ENCODE measurements around the gene IVD. TPM values are rescaled to one million over a fixed set of nuclear protein-coding genes. Genes with fewer than 3 reads are reported as not detected.

The IVD gene
- total RNA-seq, 1 experiment from 2014 or later = 74.5 TPM

DNA sequence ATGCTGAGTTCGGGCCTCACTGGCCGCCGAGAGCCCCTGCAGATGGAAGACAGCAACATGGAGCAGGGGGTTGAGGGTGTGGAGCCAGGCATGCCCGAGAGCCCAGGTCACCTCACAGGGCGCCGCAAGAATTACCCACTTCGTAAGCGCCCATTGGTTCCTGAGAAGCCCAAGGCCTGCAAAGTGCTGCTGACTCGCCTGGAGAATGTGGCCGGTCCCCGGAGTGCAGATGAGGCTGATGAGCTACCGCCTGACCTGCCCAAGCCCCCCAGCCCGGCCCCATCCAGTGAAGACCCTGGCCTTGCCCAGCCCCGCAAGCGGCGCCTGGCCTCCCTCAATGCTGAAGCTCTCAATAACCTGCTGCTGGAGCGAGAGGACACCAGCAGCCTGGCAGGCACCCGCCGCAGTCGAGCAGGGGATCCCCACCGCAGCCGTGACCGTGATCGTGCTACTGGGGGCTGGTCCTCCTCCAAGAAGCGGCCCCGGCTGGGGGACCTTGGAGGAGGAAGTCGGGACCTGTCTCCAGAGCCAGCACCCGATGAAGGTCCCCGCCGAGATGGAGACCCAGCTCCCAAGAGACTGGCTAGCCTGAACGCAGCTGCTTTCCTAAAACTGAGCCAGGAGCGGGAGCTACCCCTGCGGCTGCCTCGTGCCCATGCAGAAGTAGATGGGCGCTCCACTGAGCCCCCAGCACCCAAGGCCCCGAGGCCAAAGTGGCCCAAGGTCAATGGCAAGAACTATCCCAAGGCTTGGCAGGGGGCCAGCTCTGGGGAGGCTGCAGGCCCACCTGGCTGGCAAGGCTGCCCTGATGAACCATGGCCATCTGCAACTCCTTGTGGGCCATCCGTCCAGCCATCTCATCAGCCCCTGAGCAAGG is 53.1 kb downstream of the IVD start:
- peaks cover 27% of the 10 kb centered on the region for H3K4me1 ChIP-seq
- ChIA-PET POLR2A (no interaction called here), CTCF (no interaction called here)
- TF ChIP-seq, protein P1, sequence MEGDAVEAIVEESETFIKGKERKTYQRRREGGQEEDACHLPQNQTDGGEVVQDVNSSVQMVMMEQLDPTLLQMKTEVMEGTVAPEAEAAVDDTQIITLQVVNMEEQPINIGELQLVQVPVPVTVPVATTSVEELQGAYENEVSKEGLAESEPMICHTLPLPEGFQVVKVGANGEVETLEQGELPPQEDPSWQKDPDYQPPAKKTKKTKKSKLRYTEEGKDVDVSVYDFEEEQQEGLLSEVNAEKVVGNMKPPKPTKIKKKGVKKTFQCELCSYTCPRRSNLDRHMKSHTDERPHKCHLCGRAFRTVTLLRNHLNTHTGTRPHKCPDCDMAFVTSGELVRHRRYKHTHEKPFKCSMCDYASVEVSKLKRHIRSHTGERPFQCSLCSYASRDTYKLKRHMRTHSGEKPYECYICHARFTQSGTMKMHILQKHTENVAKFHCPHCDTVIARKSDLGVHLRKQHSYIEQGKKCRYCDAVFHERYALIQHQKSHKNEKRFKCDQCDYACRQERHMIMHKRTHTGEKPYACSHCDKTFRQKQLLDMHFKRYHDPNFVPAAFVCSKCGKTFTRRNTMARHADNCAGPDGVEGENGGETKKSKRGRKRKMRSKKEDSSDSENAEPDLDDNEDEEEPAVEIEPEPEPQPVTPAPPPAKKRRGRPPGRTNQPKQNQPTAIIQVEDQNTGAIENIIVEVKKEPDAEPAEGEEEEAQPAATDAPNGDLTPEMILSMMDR (IDR thresholded peaks at IDR 0.05; ENCODE audit: insufficient read depth in 1 of 2, low read depth in 1 of 2, low read length in 1 of 2, severe bottlenecking in 1 of 2, unreplicated experiment in 1 of 2) = no peak
- peaks cover 22% of the 10 kb centered on the region for H3K36me3 Mint-ChIP-seq (ENCODE audit: insufficient read depth, unreplicated experiment)
- H3K9me3 ChIP-seq = no peaks in the 10 kb centered on the region
- BruUV-seq (replicated peaks) = TSS peak; percentile 36
- no peaks in the 10 kb centered on the region for H3K9me3 Mint-ChIP-seq (ENCODE audit: unreplicated experiment)
- no peak for DNase-seq
- no peaks in the 10 kb centered on the region for H3K27me3 Mint-ChIP-seq (ENCODE audit: insufficient read depth, unreplicated experiment)
- no peaks in the 10 kb centered on the region for H3K27me3 ChIP-seq (replicated peaks; ENCODE audit: control insufficient read depth, insufficient read depth, low read length)
- peaks cover 4% of the 10 kb centered on the region for H3K36me3 ChIP-seq (ENCODE audit: control insufficient read depth, insufficient read depth, low read length)
- intact Hi-C loops (cut with micrococcal nuclease; ENCODE audit: unreplicated experiment) = no loop called here
- H3K4me3 Mint-ChIP-seq (ENCODE audit: unreplicated experiment) = no peak overlapping the region
- H3K4me1 Mint-ChIP-seq (ENCODE audit: low read depth, unreplicated experiment) = peaks cover 23% of the 10 kb centered on the region
- H3K27ac Mint-ChIP-seq (ENCODE audit: unreplicated experiment) = no peak overlapping the region
- H3K4me3 ChIP-seq (ENCODE audit: low read depth, low read length) = no peak overlapping the region

GRCh38 chr15:40459391-40460015 is 53.9 kb downstream of the IVD start:
- H3K4me1 ChIP-seq = peaks cover 25% of the 10 kb centered on the region
- CTCF ChIA-PET = no interaction called here
- no peak overlapping the region for H3K4me3 ChIP-seq (ENCODE audit: low read depth, low read length)
- H3K4me1 Mint-ChIP-seq (ENCODE audit: low read depth, unreplicated experiment) = peaks cover 15% of the 10 kb centered on the region
- peaks cover 30% of the 10 kb centered on the region for H3K36me3 Mint-ChIP-seq (ENCODE audit: insufficient read depth, unreplicated experiment)
- no peaks in the 10 kb centered on the region for H3K9me3 ChIP-seq
- intact Hi-C loops (cut with micrococcal nuclease; ENCODE audit: unreplicated experiment) = no loop called here
- TF ChIP-seq, protein P1 (IDR thresholded peaks at IDR 0.05; ENCODE audit: insufficient read depth in 1 of 2, low read depth in 1 of 2, low read length in 1 of 2, severe bottlenecking in 1 of 2, unreplicated experiment in 1 of 2) = no peak
- no peak overlapping the region for H3K27ac Mint-ChIP-seq (ENCODE audit: unreplicated experiment)
- no peaks in the 10 kb centered on the region for H3K9me3 Mint-ChIP-seq (ENCODE audit: unreplicated experiment)
- no peak for DNase-seq
- H3K4me3 Mint-ChIP-seq (ENCODE audit: unreplicated experiment) = no peak overlapping the region
- no peaks in the 10 kb centered on the region for H3K27me3 Mint-ChIP-seq (ENCODE audit: insufficient read depth, unreplicated experiment)
- BruUV-seq (replicated peaks) = no TSS peak
- peaks cover 4% of the 10 kb centered on the region for H3K36me3 ChIP-seq (ENCODE audit: control insufficient read depth, insufficient read depth, low read length)
- POLR2A ChIA-PET = no interaction called here
- H3K27me3 ChIP-seq (replicated peaks; ENCODE audit: control insufficient read depth, insufficient read depth, low read length) = no peaks in the 10 kb centered on the region

DNA sequence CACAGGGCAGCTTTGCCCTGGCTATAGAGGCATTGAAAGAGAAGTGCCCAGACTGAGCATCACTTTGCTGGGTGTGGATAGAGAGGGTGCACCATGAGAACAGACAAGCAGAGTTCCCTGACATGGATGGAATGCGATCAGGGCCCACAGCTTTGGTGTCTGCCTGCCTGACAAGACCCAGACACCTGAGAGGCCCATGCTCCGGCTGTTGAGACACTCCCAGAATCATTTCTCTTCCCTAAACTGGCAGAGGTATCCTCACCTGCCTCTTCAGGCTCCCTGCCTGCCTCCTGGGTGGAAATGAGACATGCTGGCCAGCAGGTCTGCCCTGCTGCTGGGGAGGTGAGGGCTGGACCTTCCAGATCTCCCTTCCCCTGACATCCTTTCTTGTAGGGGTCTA is 54.8 kb downstream of the IVD start:
- peaks cover 4% of the 10 kb centered on the region for H3K36me3 ChIP-seq (ENCODE audit: control insufficient read depth, insufficient read depth, low read length)
- H3K36me3 Mint-ChIP-seq (ENCODE audit: insufficient read depth, unreplicated experiment) = peaks cover 39% of the 10 kb centered on the region
- H3K9me3 Mint-ChIP-seq (ENCODE audit: unreplicated experiment) = no peaks in the 10 kb centered on the region

More for the DNA sequence above, 54.8 kb downstream of the IVD start:
- Histone ChIP-seq H3K9me3 (no peaks in the 10 kb centered on the region), H3K4me3 (ENCODE audit: low read depth, low read length) (no peak overlapping the region), H3K27me3 (replicated peaks; ENCODE audit: control insufficient read depth, insufficient read depth, low read length) (no peaks in the 10 kb centered on the region), H3K4me1 (peaks cover 16% of the 10 kb centered on the region)
- POLR2A ChIA-PET = no interaction called here
- Mint-ChIP-seq H3K4me3 (ENCODE audit: unreplicated experiment) (no peak overlapping the region), H3K27me3 (ENCODE audit: insufficient read depth, unreplicated experiment) (no peaks in the 10 kb centered on the region), H3K4me1 (ENCODE audit: low read depth, unreplicated experiment) (peaks cover 6% of the 10 kb centered on the region), H3K27ac (ENCODE audit: unreplicated experiment) (no peak overlapping the region)
- CTCF ChIA-PET = no interaction called here
- no peak for DNase-seq
- intact Hi-C loops (cut with micrococcal nuclease; ENCODE audit: unreplicated experiment) = no loop called here
- TF ChIP-seq, protein P1 (IDR thresholded peaks at IDR 0.05; ENCODE audit: insufficient read depth in 1 of 2, low read depth in 1 of 2, low read length in 1 of 2, severe bottlenecking in 1 of 2, unreplicated experiment in 1 of 2) = no peak
- no TSS peak for BruUV-seq (replicated peaks)
